ENCODE measurements around the gene SRSF3.

The SRSF3 gene

DNA sequence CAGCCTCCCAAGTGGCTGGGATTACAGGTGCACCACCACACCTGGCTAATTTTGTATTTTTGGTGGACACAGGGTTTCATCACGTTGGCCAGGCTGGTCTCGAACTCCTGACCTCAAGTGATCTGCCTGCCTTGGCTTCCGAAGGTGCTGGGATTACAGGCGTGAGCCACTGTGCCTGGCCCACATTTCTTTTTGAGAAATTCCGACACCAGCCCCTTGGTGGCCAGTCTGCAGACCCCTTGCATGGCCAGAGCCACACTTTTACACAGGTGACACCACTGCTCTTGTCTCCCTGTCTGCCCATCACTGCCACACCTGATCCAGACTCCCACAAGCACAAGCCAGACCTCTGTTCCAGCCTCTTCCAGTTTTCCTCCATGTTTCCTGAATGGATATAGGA lies 33.0 kb downstream of the SRSF3 start:
- no peak for TF ChIP-seq CTCF (IDR thresholded peaks at IDR 0.05; ENCODE audit: control extremely low read depth, extremely low read depth, low read depth, missing control alignments)
- POLR2A ChIA-PET, result interaction anchor here (1.4 kb wide), 1 partner anchor 52 kb away, joined by 6 read pairs; the partner anchor contains the start of gene CDKN1A
- no peak for DNase-seq (ENCODE audit: extremely low spot score)
- CTCF ChIA-PET, result interaction anchor here (0.9 to 2.6 kb wide), 11 partner anchors 9 to 149 kb away, joined by 3 to 17 read pairs (median 3); no protein-coding TSS in a partner anchor

- POLR2A ChIA-PET, result interaction anchor here (1.4 kb wide), 1 partner anchor 51 kb away, joined by 6 read pairs; the partner anchor contains the start of gene CDKN1A
- CTCF ChIA-PET, result interaction anchor here (0.9 to 2.6 kb wide), 16 partner anchors 10 to 390 kb away, joined by 3 to 17 read pairs (median 4); no protein-coding TSS in a partner anchor
- no peak for DNase-seq (ENCODE audit: extremely low spot score)
- TF ChIP-seq CTCF (IDR thresholded peaks at IDR 0.05; ENCODE audit: control extremely low read depth, extremely low read depth, low read depth, missing control alignments), result no peak
Observed at GRCh38 chr6:36627801-36628246, 33.7 kb downstream of the SRSF3 start.

- CTCF ChIA-PET, result interaction anchor here (1.4 to 2.6 kb wide), 7 partner anchors 12 to 153 kb away, joined by 3 to 17 read pairs (median 6); no protein-coding TSS in a partner anchor
- POLR2A ChIA-PET, result no interaction called here
- no peak for TF ChIP-seq CTCF (IDR thresholded peaks at IDR 0.05; ENCODE audit: control extremely low read depth, extremely low read depth, low read depth, missing control alignments)
- no peak for DNase-seq (ENCODE audit: extremely low spot score)
Observed at GRCh38 chr6:36629784-36630183, 35.6 kb downstream of the SRSF3 start.

GRCh38 chr6:36631326-36632011 lies 37.3 kb downstream of the SRSF3 start:
- no peak for TF ChIP-seq CTCF (IDR thresholded peaks at IDR 0.05; ENCODE audit: control extremely low read depth, extremely low read depth, low read depth, missing control alignments)
- no peak for DNase-seq (ENCODE audit: extremely low spot score)
- ChIA-PET POLR2A (interaction anchor here (0.8 kb wide), 1 partner anchor 47 kb away, joined by 3 read pairs; the partner anchor contains the start of gene CDKN1A), CTCF (interaction anchor here (1.2 to 3.0 kb wide), 6 partner anchors 11 to 151 kb away, joined by 3 to 18 read pairs (median 5); no protein-coding TSS in a partner anchor)

GRCh38 chr6:36633370-36633769 lies 39.2 kb downstream of the SRSF3 start:
- no peak for DNase-seq (ENCODE audit: extremely low spot score)
- TF ChIP-seq CTCF (IDR thresholded peaks at IDR 0.05; ENCODE audit: control extremely low read depth, extremely low read depth, low read depth, missing control alignments), result no peak
- POLR2A ChIA-PET, result no interaction called here
- CTCF ChIA-PET, result interaction anchor here (1.2 to 3.0 kb wide), 3 partner anchors 9 to 91 kb away, joined by 3 to 18 read pairs (median 3); no protein-coding TSS in a partner anchor

GRCh38 chr6:36633915-36634314 lies 39.8 kb downstream of the SRSF3 start:
- TF ChIP-seq CTCF (IDR thresholded peaks at IDR 0.05; ENCODE audit: control extremely low read depth, extremely low read depth, low read depth, missing control alignments), result no peak
- CTCF ChIA-PET, result interaction anchor here (0.9 to 1.6 kb wide), 3 partner anchors 10 to 133 kb away, joined by 3 read pairs; no protein-coding TSS in a partner anchor
- no peak for DNase-seq (ENCODE audit: extremely low spot score)
- POLR2A ChIA-PET, result no interaction called here

All from GM10248 (cell line).